ENCODE data around the gene LITAFD. TPM values are rescaled to one million over a fixed set of nuclear protein-coding genes. Genes with fewer than 3 reads are reported as not detected.
"Not testable (repeated sequence)": the region's sequence is repeated elsewhere in the genome, so short reads cannot be mapped to it uniquely, and the experiment has no call there.

Gene LITAFD
- total RNA-seq, 1 experiment from 2014 or later = not detected

- BruUV-seq (replicated peaks) = no TSS peak
- Histone ChIP-seq H2AFZ (ENCODE audit: low read depth, low read length, poor library complexity, severe bottlenecking) (no peak overlapping the region), H3K79me2 (ENCODE audit: insufficient read depth, low read length) (no peaks in the 10 kb centered on the region), H3K9ac (ENCODE audit: low read length) (no peak overlapping the region), H3K27ac (ENCODE audit: low read depth, low read length) (no peak overlapping the region), H3K9me3 (ENCODE audit: control insufficient read depth in 1 of 2, insufficient read depth in 1 of 2, low read depth in 1 of 2, low read length in 2 of 2) (no peaks in the 10 kb centered on the region), H3K4me1 (ENCODE audit: control insufficient read depth in 1 of 2, insufficient read depth in 2 of 2, low read length in 2 of 2) (peaks cover 27 to 38% of the 10 kb centered on the region in 2 experiments), H4K20me1 (ENCODE audit: insufficient read depth) (no peaks in the 10 kb centered on the region), H3K4me2 (ENCODE audit: low read length) (no peak overlapping the region), H3K27me3 (ENCODE audit: insufficient read depth, low read length) (no peaks in the 10 kb centered on the region), H3K36me3 (ENCODE audit: control insufficient read depth in 1 of 2, insufficient read depth in 2 of 2, low read length in 2 of 2) (no peaks in the 10 kb centered on the region), H3K9me2 (ENCODE audit: insufficient read depth) (no peaks in the 10 kb centered on the region), H3K4me3 (replicated peaks in 1 of 2; ENCODE audit: low read depth in 1 of 2, low read length in 2 of 2) (no peak overlapping the region)
- ChIA-PET RAD21 (ENCODE audit: low non-redundant PET in 1 of 2, low total read pairs in 2 of 2, uncharacterized antibody in 2 of 2, unreplicated experiment in 2 of 2) (no interaction called here), CTCF (interaction anchor here (1.2 kb wide), 1 partner anchor 9 kb away, joined by 5 read pairs; no protein-coding TSS in a partner anchor), POLR2A (interaction anchor here (0.6 to 1.2 kb wide), 3 partner anchors 9 to 1088 kb away, joined by 3 to 5 read pairs (median 3); no protein-coding TSS in a partner anchor)
- TF ChIP-seq JUND (IDR thresholded peaks at IDR 0.05) (no peak), TCF7L2 (IDR thresholded peaks at IDR 0.05; ENCODE audit: borderline replicate concordance, extremely low read depth, insufficient read depth, insufficient read length) (no peak), SIN3A (IDR thresholded peaks at IDR 0.05; ENCODE audit: low read depth) (no peak), ZNF274 (IDR thresholded peaks at IDR 0.05; ENCODE audit: low read depth, low read length) (no peak), EZH2phosphoT487 (IDR thresholded peaks at IDR 0.05; ENCODE audit: borderline replicate concordance) (no peak), ATF3 (IDR thresholded peaks at IDR 0.05) (no peak), ELF1 (IDR thresholded peaks at IDR 0.05; ENCODE audit: borderline replicate concordance, low read depth) (no peak)
- intact Hi-C loops (cut with micrococcal nuclease) = no loop called here
- DNase-seq (ENCODE audit: low read depth, low spot score) (no peak), ATAC-seq (no peak)
Observed at GRCh38 chr16:8874388-8874787, 7.8 kb upstream of the LITAFD start.

GRCh38 chr16:8875317-8875716 is 6.8 kb upstream of the LITAFD start:
- H3K36me3 ChIP-seq (ENCODE audit: control insufficient read depth in 1 of 2, insufficient read depth in 2 of 2, low read length in 2 of 2); H3K4me3 ChIP-seq (replicated peaks in 1 of 2; ENCODE audit: low read depth in 1 of 2, low read length in 2 of 2); ATAC-seq; DNase-seq (ENCODE audit: low read depth, low spot score); H3K79me2 ChIP-seq (ENCODE audit: insufficient read depth, low read length); H3K9ac ChIP-seq (ENCODE audit: low read length); H3K9me3 ChIP-seq (ENCODE audit: control insufficient read depth in 1 of 2, insufficient read depth in 1 of 2, low read depth in 1 of 2, low read length in 2 of 2); RAD21 ChIA-PET (ENCODE audit: low non-redundant PET in 1 of 2, low total read pairs in 2 of 2, uncharacterized antibody in 2 of 2, unreplicated experiment in 2 of 2); CTCF ChIA-PET; H3K27me3 ChIP-seq (ENCODE audit: insufficient read depth, low read length); H2AFZ ChIP-seq (ENCODE audit: low read depth, low read length, poor library complexity, severe bottlenecking); intact Hi-C loops (cut with micrococcal nuclease); BruUV-seq (replicated peaks); H3K27ac ChIP-seq (ENCODE audit: low read depth, low read length); H3K4me2 ChIP-seq (ENCODE audit: low read length); POLR2A ChIA-PET; H3K9me2 ChIP-seq (ENCODE audit: insufficient read depth); H4K20me1 ChIP-seq (ENCODE audit: insufficient read depth): not testable (repeated sequence)
- H3K4me1 ChIP-seq (ENCODE audit: control insufficient read depth in 1 of 2, insufficient read depth in 2 of 2, low read length in 2 of 2) = peaks cover 18 to 34% of the 10 kb centered on the region in 2 experiments
